Ovary (tissue), 3 donors: ENCODE data around the gene CFDP1.

Experiments used
- CTCF ChIP-seq, 3 donors: fragments of 450-650 bp in 2 of 3; fragments of 200-600 bp in 1 of 3; IDR thresholded peaks; one replicate each; pipeline versions ENCODE4 v1.5.1 to v1.8.0; 2016 to 2022; ENCODE audit warnings: antibody characterized with exemption in 3 of 3, mild to moderate bottlenecking in 1 of 3
- EP300 ChIP-seq: sonication (generic); formaldehyde crosslinking; IDR thresholded peaks from one replicate; pipeline ENCODE4 v1.6.1; 2017; ENCODE audit warnings: antibody characterized with exemption
- POLR2A ChIP-seq: fragments of 450-650 bp; IDR thresholded peaks from one replicate; pipeline ENCODE4 v1.6.1; 2017; ENCODE audit warnings: antibody characterized with exemption, mild to moderate bottlenecking, moderate library complexity
- donor health status: DM: no; HTN: no; CAD: no.

GRCh38 chr16:75279305-75279704 is 154.0 kb downstream of the CFDP1 start:
- TF ChIP-seq CTCF (IDR thresholded peaks at IDR 0.05) (no peak), POLR2A (no peak), EP300 (no peak)
